HG02943 (cell line): ENCODE measurements around the gene DNPH1.

Experiments
- ATAC-seq: cut with Tn5 transposase; IDR thresholded peaks from one replicate; pipeline ENCODE4 v1.9.1; 2021; ENCODE audit warnings: mild to moderate bottlenecking, low read depth, moderate library complexity; ENCODE audit not compliant: unreplicated experiment

Gene DNPH1

DNA sequence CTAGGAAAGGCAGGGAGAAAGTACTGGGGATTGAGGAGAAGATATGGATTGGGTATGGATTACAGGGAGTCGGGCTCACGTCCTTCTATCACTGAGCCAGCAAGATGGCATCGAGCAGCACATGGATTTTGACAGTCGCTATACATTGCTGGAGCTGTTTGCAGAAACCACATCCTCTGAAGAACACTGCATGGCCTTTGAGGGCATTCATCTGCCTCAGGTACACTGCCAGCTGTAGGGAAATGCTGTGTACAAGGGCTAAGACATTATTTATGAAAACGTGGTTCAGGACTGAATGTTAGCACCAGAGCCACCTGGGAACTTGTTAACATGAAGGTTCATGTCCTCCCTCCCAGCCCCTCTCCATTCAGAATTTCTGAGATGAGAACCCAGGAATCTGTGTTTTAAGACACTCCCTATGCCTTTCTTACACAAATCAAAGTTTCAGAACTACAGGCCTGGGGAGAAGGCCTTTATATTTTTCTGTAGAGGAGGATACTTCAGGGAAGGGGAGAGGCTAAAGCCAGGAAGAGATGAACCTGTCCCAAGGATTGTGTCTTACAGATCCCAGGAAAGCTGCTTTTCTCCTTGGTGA is 43.8 kb downstream of the DNPH1 start:
- no peak for ATAC-seq

DNA sequence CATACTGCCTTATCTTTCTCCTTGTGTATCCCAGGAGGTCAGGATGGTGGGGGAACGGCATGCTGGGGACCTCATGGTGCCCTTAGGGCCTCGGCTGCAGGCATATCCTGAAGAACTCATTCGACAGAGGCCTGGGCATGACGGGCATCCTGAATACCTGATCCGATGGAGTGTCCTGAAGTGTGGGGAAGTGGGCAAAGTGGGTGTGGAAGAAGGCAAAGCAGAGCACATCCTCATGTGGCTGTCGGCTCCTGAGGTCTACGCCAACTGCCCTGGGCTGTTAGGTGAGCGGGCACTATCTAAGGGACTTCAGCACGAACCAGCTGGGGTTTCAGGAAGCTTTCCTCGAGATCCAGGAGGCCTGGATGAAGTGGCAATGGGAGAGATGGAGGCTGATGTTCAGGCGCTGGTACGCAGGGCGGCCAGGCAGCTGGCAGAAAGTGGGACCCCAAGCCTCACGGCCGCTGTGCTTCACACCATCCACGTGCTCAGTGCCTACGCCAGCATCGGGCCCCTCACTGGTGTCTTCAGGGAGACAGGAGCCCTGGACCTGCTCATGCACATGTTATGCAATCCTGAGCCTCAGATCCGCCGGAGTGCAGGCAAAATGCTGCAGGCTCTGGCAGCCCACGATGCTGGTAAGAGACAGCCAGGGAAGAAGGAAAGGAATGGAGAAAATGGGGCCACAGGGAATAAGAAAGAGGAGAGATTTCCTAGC is 44.9 kb downstream of the DNPH1 start:
- no peak for ATAC-seq

DNA sequence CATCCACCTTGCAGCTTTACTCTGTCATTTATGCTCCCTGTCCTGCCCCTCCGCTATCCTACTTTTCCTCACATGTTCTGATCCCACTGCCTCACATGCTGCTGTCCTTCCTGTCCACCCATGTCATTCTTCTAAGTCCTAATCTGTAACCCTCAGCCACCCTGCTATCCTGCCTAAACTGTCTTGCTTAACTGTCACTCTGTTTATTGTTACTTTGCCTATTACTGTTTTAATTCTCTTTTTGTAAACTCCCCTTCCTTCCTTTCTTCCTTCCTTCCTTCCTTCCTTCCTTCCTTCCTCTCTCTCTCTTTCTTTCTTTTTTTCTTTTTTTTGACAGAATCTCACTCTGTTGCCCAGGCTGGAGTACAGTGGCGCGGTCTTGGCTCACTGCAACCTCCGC is 45.8 kb downstream of the DNPH1 start:
- ATAC-seq, result no peak

DNA sequence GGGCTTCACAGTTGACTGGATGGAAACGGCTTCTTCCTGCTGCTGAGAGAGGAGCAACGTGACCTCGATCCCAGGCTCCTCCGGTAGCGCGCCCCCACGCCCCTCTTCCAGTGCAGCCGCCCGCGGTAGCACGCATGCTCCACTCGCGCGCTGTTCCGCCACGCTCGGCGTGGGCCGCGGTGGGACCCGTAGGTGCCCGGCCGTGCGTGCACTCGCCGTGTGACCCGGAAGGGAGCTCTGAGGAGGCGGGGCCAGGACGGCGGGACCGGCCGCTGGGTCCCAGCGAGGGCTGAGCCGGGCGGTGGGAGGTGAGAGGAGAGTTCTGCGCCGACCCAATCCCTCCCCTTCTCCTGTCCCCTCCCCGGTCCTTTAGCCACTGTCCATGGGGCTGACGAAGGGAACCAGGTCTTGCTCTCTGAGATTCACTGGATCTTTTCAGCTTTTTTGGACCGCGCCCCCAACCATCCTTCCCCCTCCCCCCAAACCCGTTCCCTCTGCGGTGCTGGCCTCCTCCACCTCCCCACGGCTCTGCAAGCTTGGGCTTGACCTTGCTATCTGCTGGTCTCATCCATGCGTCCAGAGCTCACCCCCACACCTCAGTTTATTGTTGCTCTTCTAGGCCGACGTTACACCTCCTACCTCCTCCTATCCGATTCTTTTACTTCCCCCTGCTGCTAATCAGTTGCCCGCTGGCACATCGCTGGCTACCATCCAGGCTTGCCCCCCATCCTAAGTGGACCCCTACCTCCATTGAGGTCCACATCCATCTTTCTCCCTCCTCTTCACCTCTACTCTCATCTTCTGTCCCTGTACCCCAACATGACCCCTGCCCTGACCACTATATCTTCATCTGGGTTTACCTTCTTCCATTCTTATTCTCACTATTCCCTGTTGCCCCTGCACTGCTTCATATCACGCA is 47.1 kb downstream of the DNPH1 start, which contains the start of gene CUL9:
Gene CUL9, plus strand, starts transcription at position 255 of the 919 bp plus-strand sequence. CDS start 2,115 bp downstream, outside the sequence.
- ATAC-seq, result no peak

DNA sequence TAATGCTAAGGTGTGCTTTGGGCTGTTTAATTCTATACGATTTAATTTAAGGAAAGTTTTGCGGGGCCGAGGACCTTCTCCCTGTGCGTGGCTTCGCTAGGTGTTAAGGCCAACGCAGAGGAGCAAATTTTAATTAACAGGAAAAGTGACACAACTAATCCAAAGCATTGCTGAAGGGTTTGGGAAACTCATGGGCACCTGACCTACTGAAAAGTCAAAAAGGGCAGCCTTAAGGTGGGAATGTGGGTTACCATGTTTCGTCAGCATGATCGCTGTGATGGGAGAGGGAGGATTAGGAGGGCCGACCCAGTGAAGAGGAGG is 47.7 kb downstream of the DNPH1 start:
- no peak for ATAC-seq

DNA sequence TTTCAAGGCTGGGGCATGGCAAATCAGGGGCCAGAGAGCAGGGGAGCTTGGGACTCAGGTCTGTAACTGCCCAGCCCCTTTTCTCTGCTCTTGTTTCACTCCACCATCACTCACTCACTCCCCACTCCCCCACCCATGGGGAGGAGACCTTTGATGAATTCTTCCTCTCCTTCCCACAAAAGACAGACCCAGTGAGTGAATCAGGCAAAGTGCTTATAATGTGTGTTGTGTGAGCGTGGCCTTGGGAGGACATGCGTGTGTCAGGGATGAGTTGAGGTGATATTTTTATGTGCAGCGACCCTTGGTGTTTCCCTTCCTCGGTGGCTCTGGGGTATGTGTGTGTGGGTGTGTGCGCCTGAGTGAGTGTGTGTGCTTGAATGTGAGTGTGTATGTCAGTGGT is 48.3 kb downstream of the DNPH1 start:
- ATAC-seq, result no peak

DNA sequence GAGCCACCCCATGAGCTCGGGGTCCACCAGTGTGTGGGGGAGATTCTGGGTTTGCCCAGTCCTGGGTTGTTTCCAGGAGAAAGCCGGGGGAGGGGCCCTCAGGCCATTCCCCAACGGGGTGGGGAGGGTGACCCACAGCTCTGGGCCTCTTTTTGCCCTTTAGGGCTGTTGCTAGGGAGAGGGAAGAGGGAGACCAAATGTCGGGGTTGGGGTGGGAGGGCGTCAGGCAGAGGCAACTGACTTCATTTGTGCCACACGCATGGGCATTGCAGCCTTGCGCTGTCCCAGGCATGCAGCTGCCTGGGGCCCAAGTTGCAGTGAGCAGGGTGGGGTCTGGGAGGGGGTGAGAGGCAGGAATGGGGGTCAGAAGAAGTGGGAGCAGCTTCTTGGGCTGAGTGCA is 49.2 kb downstream of the DNPH1 start:
- ATAC-seq, result no peak

DNA sequence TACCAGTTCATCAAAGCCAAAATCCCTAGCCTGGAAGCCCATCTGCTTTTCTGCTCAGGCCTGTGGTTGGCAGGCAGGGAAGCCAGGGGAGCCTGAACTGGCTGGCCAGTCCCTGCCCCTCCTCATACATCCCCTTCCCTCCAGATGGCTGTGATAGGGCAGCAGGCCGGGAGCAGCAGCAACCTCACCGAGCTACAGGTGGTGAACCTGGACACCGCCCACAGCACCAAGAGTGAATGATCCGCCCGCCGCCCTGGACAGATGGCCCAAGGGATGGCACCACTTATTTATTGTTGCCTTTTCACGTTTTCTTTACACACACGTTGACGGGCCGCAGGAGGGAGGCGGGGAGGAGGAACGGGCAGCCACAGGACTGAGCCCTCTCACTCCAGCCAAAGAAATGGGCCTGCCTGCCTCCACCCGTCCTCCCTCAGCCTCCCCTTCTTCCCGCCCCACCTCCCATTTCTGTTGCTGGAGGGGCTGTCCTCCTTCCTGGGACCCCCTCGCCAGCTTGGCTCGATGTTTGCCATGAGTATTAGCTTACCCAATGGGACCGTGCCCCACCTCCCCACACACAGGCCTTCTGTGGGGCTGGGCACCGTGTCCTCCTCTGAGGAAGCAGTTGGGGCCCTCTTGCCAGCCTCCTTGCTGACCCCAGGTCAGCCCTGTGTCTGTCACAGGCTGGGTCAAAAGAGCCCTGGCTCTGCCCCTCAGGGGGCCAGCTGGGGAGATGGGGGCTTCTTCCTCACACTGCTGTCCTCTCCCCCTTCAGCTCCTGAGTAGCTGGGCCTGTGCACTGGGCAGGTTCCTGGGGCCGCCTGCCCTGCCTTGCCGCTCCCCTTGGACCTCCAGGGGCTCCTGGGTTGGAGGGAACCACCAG is 50.1 kb downstream of the DNPH1 start:
- ATAC-seq, result no peak

DNA sequence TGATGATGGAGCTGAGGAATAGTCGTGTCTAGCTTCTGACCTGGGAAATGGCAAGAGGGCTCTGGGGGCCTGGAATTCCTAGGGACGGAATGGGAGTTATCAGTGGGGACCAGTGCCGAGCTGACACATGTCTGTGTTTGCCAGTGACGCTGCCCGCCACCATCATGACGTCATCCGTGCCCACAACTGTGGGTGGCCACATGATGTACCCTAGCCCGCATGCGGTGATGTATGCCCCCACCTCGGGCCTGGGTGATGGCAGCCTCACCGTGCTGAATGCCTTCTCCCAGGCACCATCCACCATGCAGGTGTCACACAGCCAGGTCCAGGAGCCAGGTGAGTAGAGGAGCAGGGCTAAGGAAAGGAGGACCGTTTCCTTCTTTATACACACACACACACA is 51.1 kb downstream of the DNPH1 start:
- no peak for ATAC-seq

DNA sequence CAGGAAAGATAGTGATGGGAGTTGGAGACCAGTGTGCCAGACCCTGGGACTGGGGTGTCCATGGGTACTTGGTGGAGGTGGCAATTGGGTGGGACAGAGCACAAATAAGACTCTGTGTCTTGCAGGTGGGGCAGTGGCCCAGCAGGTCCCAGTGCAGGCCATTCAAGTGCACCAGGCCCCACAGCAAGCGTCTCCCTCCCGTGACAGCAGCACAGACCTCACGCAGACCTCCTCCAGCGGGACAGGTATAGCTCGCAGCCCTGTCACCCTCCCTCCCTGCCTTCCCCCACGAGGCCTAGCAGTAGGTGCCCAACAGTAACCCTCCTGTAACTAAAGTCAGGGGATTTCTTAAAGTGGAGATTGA is 52.9 kb downstream of the DNPH1 start:
- no peak for ATAC-seq

DNA sequence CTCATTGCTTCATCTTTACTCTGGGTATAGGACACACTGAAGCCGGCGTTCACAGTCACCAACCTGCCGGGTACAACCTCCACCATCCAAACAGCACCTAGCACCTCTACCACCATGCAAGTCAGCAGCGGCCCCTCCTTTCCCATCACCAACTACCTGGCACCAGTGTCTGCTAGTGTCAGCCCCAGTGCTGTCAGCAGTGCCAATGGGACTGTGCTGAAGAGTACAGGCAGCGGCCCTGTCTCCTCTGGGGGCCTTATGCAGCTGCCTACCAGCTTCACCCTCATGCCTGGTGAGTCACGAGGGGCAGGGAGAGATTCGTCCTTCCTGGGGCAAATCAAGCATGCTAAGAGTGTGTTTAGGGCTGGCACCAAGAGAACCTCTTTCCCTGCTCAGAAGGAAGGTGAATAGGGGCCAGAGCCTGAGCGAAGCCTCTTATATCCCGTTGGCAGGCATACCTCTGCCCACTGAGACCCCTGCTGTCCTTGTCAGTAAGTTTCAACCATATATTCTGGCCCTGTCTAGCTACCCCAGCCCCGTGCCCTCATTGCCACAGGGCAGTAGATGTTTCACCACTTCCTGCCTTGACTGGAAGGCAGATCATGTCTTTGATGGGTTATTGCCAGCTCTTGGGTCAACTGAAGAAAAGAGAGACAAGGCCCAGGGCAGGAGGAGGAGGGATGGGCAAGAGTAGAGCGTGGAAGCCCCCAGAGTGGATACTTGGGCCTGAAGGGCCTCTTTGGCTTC is 53.4 kb downstream of the DNPH1 start:
- ATAC-seq, result no peak
